Measurements from ENCODE around the gene ASB15.

The ASB15 gene

DNA sequence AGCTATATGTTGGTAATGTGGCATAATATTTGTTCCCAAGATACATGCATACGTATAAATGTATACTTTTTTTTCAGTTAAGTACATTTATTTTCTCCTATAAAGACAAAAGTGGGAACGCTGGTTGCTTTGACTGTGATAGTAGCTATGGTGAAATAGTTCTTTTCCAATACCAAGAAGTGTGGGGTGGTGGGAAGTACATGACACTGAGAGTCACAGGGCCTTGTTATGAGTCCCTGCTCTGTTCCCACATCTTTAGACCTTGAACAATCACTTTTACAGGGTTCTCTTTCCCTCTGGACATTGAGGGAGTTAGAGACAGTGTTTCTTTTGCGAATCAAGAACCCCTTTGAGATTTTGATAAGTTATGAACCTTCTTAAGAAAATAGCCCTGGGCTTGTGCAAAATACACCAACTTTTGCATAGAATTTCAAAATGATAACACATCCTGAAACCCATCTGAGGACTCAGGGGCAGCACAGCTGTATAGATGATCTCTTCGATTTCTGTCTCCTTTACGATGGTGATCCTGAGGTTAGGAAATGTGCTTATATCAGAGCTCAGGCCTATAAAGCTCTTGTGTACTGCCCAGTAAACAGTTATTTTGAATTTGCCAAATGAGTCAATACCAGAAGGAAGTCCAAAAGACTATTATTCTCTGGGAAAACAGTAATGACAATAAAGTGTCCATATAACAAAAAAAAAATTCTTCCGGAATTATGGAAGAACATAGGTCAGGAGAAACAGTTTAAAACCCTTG, 55.1 kb downstream of the ASB15 start:
- H3K4me3 ChIP-seq (ENCODE audit: insufficient read length, low read depth) = no peak overlapping the region
- DNase-seq (ENCODE audit: low read depth, low spot score) = no peak
- TF ChIP-seq YY1 (IDR thresholded peaks at IDR 0.05; ENCODE audit: insufficient read depth, insufficient read length) = no peak
- no peak for TF ChIP-seq SUZ12 (IDR thresholded peaks at IDR 0.05; ENCODE audit: extremely low read depth, insufficient read depth, insufficient read length)
- TF ChIP-seq ZNF274 (IDR thresholded peaks at IDR 0.05; ENCODE audit: low read depth, low read length) = no peak

GRCh38 chr7:123657304-123657685, 55.7 kb downstream of the ASB15 start:
- no peaks in the 10 kb centered on the region for H3K4me1 ChIP-seq (ENCODE audit: insufficient read depth, insufficient read length)
- no peak overlapping the region for H3K4me3 ChIP-seq (ENCODE audit: insufficient read length, low read depth)
- no peak for TF ChIP-seq ZNF274 (IDR thresholded peaks at IDR 0.05; ENCODE audit: low read depth, low read length)
- H3K9me3 ChIP-seq (ENCODE audit: insufficient read depth, low read length) = no peaks in the 10 kb centered on the region
- no peak overlapping the region for H3K9ac ChIP-seq (ENCODE audit: insufficient read length, low read depth)
- no peaks in the 10 kb centered on the region for H3K36me3 ChIP-seq (ENCODE audit: insufficient read depth, insufficient read length, low read length)
- DNase-seq (ENCODE audit: low read depth, low spot score) = no peak
- no peaks in the 10 kb centered on the region for H3K27me3 ChIP-seq (ENCODE audit: insufficient read depth, insufficient read length)

More for the DNA sequence above, 55.1 kb downstream of the ASB15 start:
- H3K27me3 ChIP-seq (ENCODE audit: insufficient read depth, insufficient read length) = no peaks in the 10 kb centered on the region
- H3K36me3 ChIP-seq (ENCODE audit: insufficient read depth, insufficient read length, low read length) = no peaks in the 10 kb centered on the region
- H3K9me3 ChIP-seq (ENCODE audit: insufficient read depth, low read length) = no peaks in the 10 kb centered on the region
- H3K9ac ChIP-seq (ENCODE audit: insufficient read length, low read depth) = no peak overlapping the region
- H3K4me1 ChIP-seq (ENCODE audit: insufficient read depth, insufficient read length) = no peaks in the 10 kb centered on the region

DNA sequence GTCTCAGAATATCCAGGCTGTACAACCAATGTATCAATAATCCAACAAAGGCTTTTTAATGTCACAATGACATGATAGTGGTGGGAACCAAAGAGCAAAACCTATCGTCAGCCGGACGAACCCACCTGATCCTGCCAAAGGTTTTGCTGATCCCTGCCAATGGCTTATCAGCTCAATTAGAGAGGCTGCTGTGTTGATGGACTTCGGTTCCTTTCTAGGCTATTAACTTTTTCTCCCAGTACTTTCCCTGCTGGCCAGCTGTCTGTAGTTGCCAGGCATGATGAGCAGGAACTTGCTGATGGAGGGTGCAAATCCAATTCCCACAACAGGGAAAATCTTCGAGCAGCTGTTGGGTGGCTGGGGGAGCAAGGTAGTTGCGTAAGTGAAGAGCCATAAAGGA, 56.4 kb downstream of the ASB15 start:
- Histone ChIP-seq H3K4me1 (ENCODE audit: insufficient read depth, insufficient read length) (no peaks in the 10 kb centered on the region), H3K36me3 (ENCODE audit: insufficient read depth, insufficient read length, low read length) (no peaks in the 10 kb centered on the region), H3K9me3 (ENCODE audit: insufficient read depth, low read length) (no peaks in the 10 kb centered on the region), H3K9ac (ENCODE audit: insufficient read length, low read depth) (no peak overlapping the region), H3K4me3 (ENCODE audit: insufficient read length, low read depth) (no peak overlapping the region), H3K27me3 (ENCODE audit: insufficient read depth, insufficient read length) (no peaks in the 10 kb centered on the region)
- DNase-seq (ENCODE audit: low read depth, low spot score) = no peak
- TF ChIP-seq ZNF274 (IDR thresholded peaks at IDR 0.05; ENCODE audit: low read depth, low read length) (no peak), YY1 (IDR thresholded peaks at IDR 0.05; ENCODE audit: insufficient read depth, insufficient read length) (no peak), SUZ12 (IDR thresholded peaks at IDR 0.05; ENCODE audit: extremely low read depth, insufficient read depth, insufficient read length) (no peak)

GRCh38 chr7:123660514-123661354, 59.1 kb downstream of the ASB15 start:
- no peaks in the 10 kb centered on the region for H3K36me3 ChIP-seq (ENCODE audit: insufficient read depth, insufficient read length, low read length)
- H3K4me1 ChIP-seq (ENCODE audit: insufficient read depth, insufficient read length) = no peaks in the 10 kb centered on the region
- H3K27me3 ChIP-seq (ENCODE audit: insufficient read depth, insufficient read length) = no peaks in the 10 kb centered on the region
- TF ChIP-seq ZNF274 (IDR thresholded peaks at IDR 0.05; ENCODE audit: low read depth, low read length) = no peak
- no peak for TF ChIP-seq YY1 (IDR thresholded peaks at IDR 0.05; ENCODE audit: insufficient read depth, insufficient read length)
- TF ChIP-seq SUZ12 (IDR thresholded peaks at IDR 0.05; ENCODE audit: extremely low read depth, insufficient read depth, insufficient read length) = no peak
- no peaks in the 10 kb centered on the region for H3K9me3 ChIP-seq (ENCODE audit: insufficient read depth, low read length)
- no peak overlapping the region for H3K4me3 ChIP-seq (ENCODE audit: insufficient read length, low read depth)
- no peak for DNase-seq (ENCODE audit: low read depth, low spot score)
- no peak overlapping the region for H3K9ac ChIP-seq (ENCODE audit: insufficient read length, low read depth)

GRCh38 chr7:123661765-123662164, 60.1 kb downstream of the ASB15 start:
- no peaks in the 10 kb centered on the region for H3K27me3 ChIP-seq (ENCODE audit: insufficient read depth, insufficient read length)
- H3K9me3 ChIP-seq (ENCODE audit: insufficient read depth, low read length) = no peaks in the 10 kb centered on the region
- H3K9ac ChIP-seq (ENCODE audit: insufficient read length, low read depth) = no peak overlapping the region
- no peak for DNase-seq (ENCODE audit: low read depth, low spot score)
- H3K4me3 ChIP-seq (ENCODE audit: insufficient read length, low read depth) = no peak overlapping the region
- no peak for TF ChIP-seq SUZ12 (IDR thresholded peaks at IDR 0.05; ENCODE audit: extremely low read depth, insufficient read depth, insufficient read length)
- TF ChIP-seq YY1 (IDR thresholded peaks at IDR 0.05; ENCODE audit: insufficient read depth, insufficient read length) = no peak
- TF ChIP-seq ZNF274 (IDR thresholded peaks at IDR 0.05; ENCODE audit: low read depth, low read length) = no peak
- H3K36me3 ChIP-seq (ENCODE audit: insufficient read depth, insufficient read length, low read length) = no peaks in the 10 kb centered on the region
- no peaks in the 10 kb centered on the region for H3K4me1 ChIP-seq (ENCODE audit: insufficient read depth, insufficient read length)

DNA sequence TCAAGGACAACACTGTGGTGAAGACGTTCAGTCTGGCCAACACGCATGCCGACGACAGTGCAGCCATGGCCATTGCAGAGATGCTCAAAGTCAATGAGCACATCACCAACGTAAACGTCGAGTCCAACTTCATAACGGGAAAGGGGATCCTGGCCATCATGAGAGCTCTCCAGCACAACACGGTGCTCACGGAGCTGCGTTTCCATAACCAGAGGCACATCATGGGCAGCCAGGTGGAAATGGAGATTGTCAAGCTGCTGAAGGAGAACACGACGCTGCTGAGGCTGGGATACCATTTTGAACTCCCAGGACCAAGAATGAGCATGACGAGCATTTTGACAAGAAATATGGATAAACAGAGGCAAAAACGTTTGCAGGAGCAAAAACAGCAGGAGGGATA, 60.7 kb downstream of the ASB15 start:
- Histone ChIP-seq H3K9me3 (ENCODE audit: insufficient read depth, low read length) (no peaks in the 10 kb centered on the region), H3K27me3 (ENCODE audit: insufficient read depth, insufficient read length) (no peaks in the 10 kb centered on the region), H3K36me3 (ENCODE audit: insufficient read depth, insufficient read length, low read length) (no peaks in the 10 kb centered on the region), H3K4me3 (ENCODE audit: insufficient read length, low read depth) (no peak overlapping the region), H3K4me1 (ENCODE audit: insufficient read depth, insufficient read length) (no peaks in the 10 kb centered on the region), H3K9ac (ENCODE audit: insufficient read length, low read depth) (no peak overlapping the region)
- no peak for TF ChIP-seq SUZ12 (IDR thresholded peaks at IDR 0.05; ENCODE audit: extremely low read depth, insufficient read depth, insufficient read length)
- no peak for TF ChIP-seq ZNF274 (IDR thresholded peaks at IDR 0.05; ENCODE audit: low read depth, low read length)
- TF ChIP-seq YY1 (IDR thresholded peaks at IDR 0.05; ENCODE audit: insufficient read depth, insufficient read length) = no peak
- DNase-seq (ENCODE audit: low read depth, low spot score) = no peak

GRCh38 chr7:123662755-123663154, 61.1 kb downstream of the ASB15 start:
- no peak for DNase-seq (ENCODE audit: low read depth, low spot score)
- no peaks in the 10 kb centered on the region for H3K36me3 ChIP-seq (ENCODE audit: insufficient read depth, insufficient read length, low read length)
- H3K4me1 ChIP-seq (ENCODE audit: insufficient read depth, insufficient read length) = no peaks in the 10 kb centered on the region
- H3K27me3 ChIP-seq (ENCODE audit: insufficient read depth, insufficient read length) = no peaks in the 10 kb centered on the region
- no peaks in the 10 kb centered on the region for H3K9me3 ChIP-seq (ENCODE audit: insufficient read depth, low read length)
- TF ChIP-seq ZNF274 (IDR thresholded peaks at IDR 0.05; ENCODE audit: low read depth, low read length) (no peak), SUZ12 (IDR thresholded peaks at IDR 0.05; ENCODE audit: extremely low read depth, insufficient read depth, insufficient read length) (no peak), YY1 (IDR thresholded peaks at IDR 0.05; ENCODE audit: insufficient read depth, insufficient read length) (no peak)
- H3K4me3 ChIP-seq (ENCODE audit: insufficient read length, low read depth) = no peak overlapping the region
- H3K9ac ChIP-seq (ENCODE audit: insufficient read length, low read depth) = no peak overlapping the region

Data from NT2/D1 (cell line).